GM12875 (cell line): ENCODE results near the gene ACAD11.
"Not testable (repeated sequence)": the region's sequence is repeated elsewhere in the genome, so short reads cannot be mapped to it uniquely, and the experiment has no call there.

Source experiments
- H3K4me3 ChIP-seq: one replicate; pipeline ENCODE4 v1.5.1; 2011; ENCODE audit warnings: low read depth, low read length, control low read depth
- TF ChIP-seq, protein P1 (sequence below): IDR thresholded peaks from 2 replicates; pipeline ENCODE4 v1.5.1; 2011; ENCODE audit warnings: low read depth, mild to moderate bottlenecking, control low read depth, inconsistent platforms, low read length, moderate library complexity, borderline replicate concordance; ENCODE audit not compliant: insufficient read depth

Gene ACAD11

DNA sequence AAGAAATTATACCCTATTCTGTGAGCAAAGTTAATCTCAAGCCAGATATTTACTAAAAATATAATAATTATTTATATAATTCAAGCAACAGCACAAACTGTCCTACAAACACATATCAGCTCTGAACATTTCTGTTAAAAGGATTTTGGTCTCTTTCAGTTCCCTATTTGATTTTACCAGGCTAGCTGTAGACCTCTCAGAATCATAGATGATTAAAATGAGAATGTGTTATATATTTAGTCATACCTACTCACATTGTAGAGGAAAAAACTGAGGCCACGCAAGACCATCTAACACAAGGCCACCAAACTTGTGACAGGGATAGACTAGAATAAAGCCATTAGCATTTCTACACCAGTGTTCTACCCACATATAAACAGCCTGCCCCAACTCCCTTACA lies 34.0 kb downstream of the ACAD11 start:
- H3K4me3 ChIP-seq: no peak overlapping the region
- TF ChIP-seq, protein P1, sequence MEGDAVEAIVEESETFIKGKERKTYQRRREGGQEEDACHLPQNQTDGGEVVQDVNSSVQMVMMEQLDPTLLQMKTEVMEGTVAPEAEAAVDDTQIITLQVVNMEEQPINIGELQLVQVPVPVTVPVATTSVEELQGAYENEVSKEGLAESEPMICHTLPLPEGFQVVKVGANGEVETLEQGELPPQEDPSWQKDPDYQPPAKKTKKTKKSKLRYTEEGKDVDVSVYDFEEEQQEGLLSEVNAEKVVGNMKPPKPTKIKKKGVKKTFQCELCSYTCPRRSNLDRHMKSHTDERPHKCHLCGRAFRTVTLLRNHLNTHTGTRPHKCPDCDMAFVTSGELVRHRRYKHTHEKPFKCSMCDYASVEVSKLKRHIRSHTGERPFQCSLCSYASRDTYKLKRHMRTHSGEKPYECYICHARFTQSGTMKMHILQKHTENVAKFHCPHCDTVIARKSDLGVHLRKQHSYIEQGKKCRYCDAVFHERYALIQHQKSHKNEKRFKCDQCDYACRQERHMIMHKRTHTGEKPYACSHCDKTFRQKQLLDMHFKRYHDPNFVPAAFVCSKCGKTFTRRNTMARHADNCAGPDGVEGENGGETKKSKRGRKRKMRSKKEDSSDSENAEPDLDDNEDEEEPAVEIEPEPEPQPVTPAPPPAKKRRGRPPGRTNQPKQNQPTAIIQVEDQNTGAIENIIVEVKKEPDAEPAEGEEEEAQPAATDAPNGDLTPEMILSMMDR: no peak

DNA sequence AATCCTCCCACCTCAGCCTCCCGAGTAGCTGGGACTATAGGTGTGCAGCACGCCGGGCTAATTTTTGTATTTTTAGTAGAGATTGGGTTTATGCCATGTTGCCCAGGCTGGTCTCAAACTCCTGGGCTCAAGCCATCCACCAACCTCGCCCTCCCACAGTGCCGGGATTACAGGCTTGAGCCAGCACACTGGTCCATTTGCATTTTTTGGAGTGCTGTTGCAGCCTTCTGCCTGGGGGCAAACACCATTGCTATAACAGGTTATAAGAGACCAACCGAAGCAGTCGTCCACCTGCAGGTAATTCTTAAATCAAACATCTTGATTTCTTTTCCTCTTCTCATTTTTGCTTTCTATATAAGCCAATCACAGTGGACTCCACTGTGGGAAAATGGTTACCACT lies 34.8 kb downstream of the ACAD11 start:
- no peak overlapping the region for H3K4me3 ChIP-seq
- TF ChIP-seq, protein P1: no peak

DNA sequence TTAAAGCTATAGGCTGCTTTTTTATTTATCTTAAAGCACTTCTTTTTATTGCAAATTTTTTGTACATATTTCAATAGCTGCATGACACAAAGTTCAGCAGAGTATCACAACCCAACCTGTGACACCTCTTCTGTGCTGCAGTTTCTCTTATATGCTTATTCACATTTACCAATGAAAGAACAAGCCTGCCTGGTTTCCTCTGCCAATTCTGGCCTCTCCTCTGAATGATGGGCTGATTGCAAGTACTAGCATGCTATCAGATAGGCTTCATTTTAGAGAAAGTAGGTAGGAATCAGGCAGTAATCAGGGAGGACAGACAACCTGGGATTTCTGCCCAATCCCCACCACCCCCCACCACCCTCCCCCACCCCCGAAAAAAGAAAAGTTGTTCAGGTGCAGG lies 36.0 kb downstream of the ACAD11 start:
- TF ChIP-seq, protein P1: no peak
- H3K4me3 ChIP-seq: no peak overlapping the region

DNA sequence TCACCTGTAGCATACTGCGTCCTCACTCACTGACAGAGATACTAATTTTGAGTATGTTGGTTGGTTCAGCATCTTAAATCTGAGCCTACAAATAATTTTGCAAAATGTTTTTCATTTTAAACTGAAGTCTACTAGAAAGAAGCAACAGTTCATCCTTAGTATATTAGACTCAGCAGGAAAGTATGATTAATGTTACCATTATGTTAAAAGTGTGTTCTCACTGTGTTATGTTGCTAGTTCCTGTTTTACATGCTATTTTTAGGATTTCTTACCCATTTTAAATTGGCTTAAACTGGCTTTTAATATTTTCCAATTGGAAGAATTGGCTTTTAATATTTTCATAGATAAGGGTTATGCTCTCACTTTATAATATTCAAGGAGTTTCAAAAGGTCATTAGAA lies 36.8 kb downstream of the ACAD11 start:
- H3K4me3 ChIP-seq: no peak overlapping the region
- TF ChIP-seq, protein P1: no peak

DNA sequence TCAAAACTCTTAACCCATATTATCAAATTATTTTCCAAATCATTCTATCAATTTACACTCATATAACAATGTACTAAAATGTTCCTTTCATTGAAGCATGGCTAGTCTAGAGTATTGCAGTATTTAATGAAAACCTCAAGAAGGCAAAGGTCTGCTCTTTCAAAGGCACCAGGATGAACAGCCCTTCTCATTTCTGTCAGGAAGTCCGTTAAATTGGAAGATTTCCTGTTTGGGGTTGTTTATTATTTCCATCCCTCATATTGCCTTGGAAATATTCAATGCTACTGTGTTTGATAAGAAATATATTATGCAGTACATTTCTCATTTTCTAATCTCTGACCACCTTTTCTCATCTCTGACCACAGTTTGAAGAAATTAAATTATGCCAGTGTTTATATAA lies 37.5 kb downstream of the ACAD11 start:
- H3K4me3 ChIP-seq: no peak overlapping the region
- TF ChIP-seq, protein P1: no peak

DNA sequence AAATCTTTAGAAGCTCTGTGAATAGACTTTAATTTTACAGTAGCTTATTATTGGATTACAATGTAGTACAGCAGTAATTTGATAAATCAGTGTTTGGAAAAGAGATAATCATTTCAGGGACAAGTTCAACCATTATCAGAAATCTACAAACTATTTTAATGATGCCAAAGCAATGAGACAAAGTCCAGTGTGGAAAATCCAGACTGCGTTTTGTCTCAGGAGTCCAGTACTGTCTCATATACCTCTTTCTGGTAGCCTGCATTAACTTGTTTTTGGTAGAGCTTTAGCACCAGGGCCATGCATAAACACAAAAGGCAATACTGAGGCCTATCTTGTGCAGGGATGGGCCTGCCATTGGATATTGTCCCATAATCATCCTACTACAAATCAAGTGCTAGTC lies 42.8 kb downstream of the ACAD11 start:
- H3K4me3 ChIP-seq: no peak overlapping the region
- TF ChIP-seq, protein P1: no peak

DNA sequence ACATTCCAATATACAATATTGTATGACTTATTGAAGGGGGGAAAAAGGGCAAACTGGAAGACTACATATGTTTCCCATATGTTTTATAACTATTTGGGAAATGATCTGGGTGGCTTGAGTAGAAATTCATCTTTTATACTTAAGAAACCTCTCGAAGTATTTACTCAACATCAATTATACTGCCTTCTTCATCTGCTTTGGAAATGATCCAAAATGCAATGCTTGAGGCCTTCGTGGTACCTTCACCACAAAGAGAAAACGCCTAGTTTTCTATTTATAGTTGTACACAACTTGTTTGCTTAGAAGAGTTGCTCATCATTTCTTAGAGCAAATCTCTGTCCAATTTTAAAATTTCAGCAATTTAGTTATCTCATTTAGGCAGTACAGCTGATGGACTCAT lies 43.7 kb downstream of the ACAD11 start:
- H3K4me3 ChIP-seq: no peak overlapping the region
- TF ChIP-seq, protein P1: no peak

DNA sequence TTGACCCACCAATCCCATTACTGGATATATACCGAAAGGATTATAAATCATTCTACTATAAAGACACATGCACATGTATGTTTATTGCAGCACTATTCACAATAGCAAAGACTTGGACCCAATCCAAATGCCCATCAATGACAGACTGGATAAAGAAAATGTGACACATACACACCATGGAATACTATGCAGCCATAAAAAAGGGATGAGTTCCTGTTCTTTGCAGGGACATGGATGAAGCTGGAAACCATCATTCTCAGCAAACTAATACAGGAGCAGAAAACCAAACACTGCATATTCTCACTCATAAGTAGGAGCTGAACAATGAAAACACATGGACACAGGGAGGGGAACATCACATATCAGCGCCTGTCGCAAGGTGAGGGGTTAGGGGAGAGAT lies 44.3 kb downstream of the ACAD11 start:
- H3K4me3 ChIP-seq: not testable (repeated sequence)

DNA sequence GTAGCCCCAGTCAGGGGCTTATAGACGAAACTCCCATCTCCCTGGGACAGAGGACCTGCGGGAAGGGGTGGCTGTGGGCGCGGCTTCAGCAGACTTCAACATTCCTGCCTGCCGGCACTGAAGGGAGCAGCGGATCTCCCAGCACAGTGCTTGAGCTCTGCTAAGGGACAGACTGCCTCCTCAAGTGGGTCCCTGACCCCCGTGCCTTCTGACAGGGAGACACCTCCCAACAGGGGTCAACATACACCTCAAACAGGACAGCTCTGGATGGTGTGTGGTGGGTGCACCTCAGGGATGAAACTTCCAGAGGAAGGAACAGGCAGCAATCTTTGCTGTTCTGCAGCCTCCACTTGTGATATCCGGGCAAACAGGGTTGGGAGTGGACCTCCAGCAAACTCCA lies 53.0 kb downstream of the ACAD11 start:
- not testable (repeated sequence) for H3K4me3 ChIP-seq
